Measurements from ENCODE around the gene APBA2.
"Not testable (repeated sequence)": the region's sequence is repeated elsewhere in the genome, so short reads cannot be mapped to it uniquely, and the experiment has no call there.

Gene APBA2

GRCh38 chr15:29140475-29141307, 254.9 kb downstream of the APBA2 start:
- no peak for DNase-seq

- no peak for DNase-seq
Observed at GRCh38 chr15:29141308-29142128, 255.7 kb downstream of the APBA2 start.

- DNase-seq, result no peak
Observed at GRCh38 chr15:29142129-29142747, 256.5 kb downstream of the APBA2 start.

GRCh38 chr15:29143293-29143692, 257.5 kb downstream of the APBA2 start:
- DNase-seq, result no peak

GRCh38 chr15:29143909-29144635, 258.3 kb downstream of the APBA2 start:
- DNase-seq, result no peak

- no peak for DNase-seq
Observed at GRCh38 chr15:29149738-29150075, 263.9 kb downstream of the APBA2 start.

GRCh38 chr15:29150515-29151483, 265.0 kb downstream of the APBA2 start:
- DNase-seq, result no peak

GRCh38 chr15:29151484-29151857, 265.7 kb downstream of the APBA2 start:
- DNase-seq, result no peak

GRCh38 chr15:29156521-29156920, 270.7 kb downstream of the APBA2 start:
- DNase-seq, result no peak

- DNase-seq, result no peak
Observed at GRCh38 chr15:29159771-29160455, 274.1 kb downstream of the APBA2 start.

GRCh38 chr15:29162411-29162810, 276.6 kb downstream of the APBA2 start:
- DNase-seq, result no peak

- DNase-seq, result not testable (repeated sequence)
Observed at GRCh38 chr15:29167122-29167521, 281.3 kb downstream of the APBA2 start.

Measured in NCI-H2029 treated with DMSO at 0.1 percent for 48 hours (cell line).